Upper lobe of left lung (tissue), 6 donors: ENCODE results near the gene ASTN2. TPM values are rescaled to one million over a fixed set of nuclear protein-coding genes. Genes with fewer than 3 reads are reported as not detected.

Experiments
- ATAC-seq, 2 donors: fragments of 200-7000 bp; cut with Tn5 transposase; one replicate each; pipeline ENCODE4 v1.9.1; 2022; ENCODE audit warnings: mild to moderate bottlenecking in 2 of 2, moderate library complexity in 2 of 2; ENCODE audit not compliant: low FRiP score in 2 of 2
- DNase-seq, 2 donors: peaks; one replicate each; pipeline ENCODE4 v3.0.0-alpha.2; 2019 to 2020
- H3K27ac ChIP-seq, 4 donors: fragments of 200-600 bp; sonication (generic); one replicate each; pipeline ENCODE4 v1.5.1; 2016 to 2019
- H3K27me3 ChIP-seq, 4 donors: fragments of 200-600 bp; sonication (generic); one replicate each; pipeline ENCODE4 v1.5.1; 2017 to 2019
- H3K36me3 ChIP-seq, 4 donors: fragments of 200-600 bp; sonication (generic); one replicate each; pipeline ENCODE4 v1.5.1; 2016 to 2019
- H3K4me1 ChIP-seq, 4 donors: fragments of 200-600 bp; sonication (generic); one replicate each; pipeline ENCODE4 v1.5.1; 2018 to 2019
- H3K4me3 ChIP-seq, 4 donors: fragments of 200-600 bp; sonication (generic); one replicate each; pipeline ENCODE4 v1.5.1; 2017 to 2019; ENCODE audit warnings: mild to moderate bottlenecking in 2 of 4, moderate library complexity in 1 of 4
- H3K9me3 ChIP-seq, 4 donors: fragments of 200-600 bp; sonication (generic); one replicate each; pipeline ENCODE4 v1.5.1; 2018 to 2019
- EP300 ChIP-seq, 4 donors: sonication (generic); formaldehyde crosslinking; IDR thresholded peaks; one replicate each; pipeline ENCODE4 v1.5.1; 2017; ENCODE audit warnings: antibody characterized with exemption in 4 of 4, control low read depth in 2 of 4
- POLR2A ChIP-seq, 4 donors: fragments of 450-650 bp; IDR thresholded peaks; one replicate each; pipeline ENCODE4 v1.5.1; 2016 to 2017; ENCODE audit warnings: antibody characterized with exemption in 4 of 4, mild to moderate bottlenecking in 2 of 4
- POLR2AphosphoS5 ChIP-seq, 2 donors: sonication (generic); formaldehyde crosslinking; IDR thresholded peaks; one replicate each; pipeline ENCODE4 v1.5.1; 2017; ENCODE audit warnings: antibody characterized with exemption in 2 of 2
- WGBS, 2 donors: methylation state at CpG; one replicate each; pipeline ENCODE4 v1.1.5; 2017 to 2018; 5-methylcytosine and 5-hydroxymethylcytosine counted together
- total RNA-seq, 6 donors: library from RNA; depleted of rRNA in 4 of 6; stranded (reverse); fragments of >200 nt in 4 of 6; gene quantifications; one replicate each; pipeline versions ENCODE4 v1.1.0 to v1.2.1, GENCODE V29; 2016 to 2021
- TF ChIP-seq, protein P1 (sequence below), 6 experiments: fragments of 450-650 bp in 4 of 6; fragments of 200-600 bp in 2 of 6; sonication (generic) in 2 of 6; IDR thresholded peaks; one replicate each; pipeline ENCODE4 v1.5.1; 2016 to 2019; ENCODE audit warnings: antibody characterized with exemption in 6 of 6
- donor health status: DM: no; HTN: no; CAD: no; lungs with moderate emphysema.
- donor health status: DM: no; HTN: yes; CAD: no; lungs with severe emphysema.

Gene ASTN2
- total RNA-seq, 6 donors from 2014 or later, result 2.0 to 7.5 (median 3.4) TPM

DNA sequence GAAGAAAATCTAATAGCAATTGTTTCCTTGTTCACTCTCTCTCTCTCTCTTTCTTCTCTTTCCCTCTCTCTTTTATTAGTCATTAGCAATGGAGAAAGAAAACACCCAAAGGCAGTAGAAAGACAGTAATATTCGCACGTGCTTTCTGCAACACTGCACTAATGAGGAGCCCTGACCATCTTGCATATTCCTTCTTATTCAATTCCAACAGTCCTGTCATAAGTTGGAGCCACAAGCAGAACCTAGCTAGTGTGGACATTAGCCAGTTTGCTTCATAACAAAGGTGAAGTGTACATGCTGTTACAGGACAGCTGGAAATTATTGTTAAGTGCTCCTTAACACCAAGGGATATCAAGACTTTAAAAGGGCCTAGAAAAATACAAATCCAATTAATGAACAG is 664.3 kb downstream of the ASTN2 start:
- H3K4me3 ChIP-seq, result no peak overlapping the region
- peaks cover 0 to 1% (median 0%) of the 10 kb centered on the region in 4 donors for H3K9me3 ChIP-seq
- no peaks in the 10 kb centered on the region for H3K4me1 ChIP-seq
- DNase-seq (no peak), ATAC-seq (no peak)
- H3K27me3 ChIP-seq, result no peaks in the 10 kb centered on the region
- WGBS, 2 donors, result 81 to 87% methylated on average over 2 of the region's 2 CpGs
- H3K36me3 ChIP-seq, result no peaks in the 10 kb centered on the region
- H3K27ac ChIP-seq, result no peak overlapping the region
- TF ChIP-seq POLR2A (IDR thresholded peaks at IDR 0.05), result no peak
- no peak for TF ChIP-seq POLR2AphosphoS5 (IDR thresholded peaks at IDR 0.05)
- no peak for TF ChIP-seq EP300 (IDR thresholded peaks at IDR 0.05)
- TF ChIP-seq, protein P1, sequence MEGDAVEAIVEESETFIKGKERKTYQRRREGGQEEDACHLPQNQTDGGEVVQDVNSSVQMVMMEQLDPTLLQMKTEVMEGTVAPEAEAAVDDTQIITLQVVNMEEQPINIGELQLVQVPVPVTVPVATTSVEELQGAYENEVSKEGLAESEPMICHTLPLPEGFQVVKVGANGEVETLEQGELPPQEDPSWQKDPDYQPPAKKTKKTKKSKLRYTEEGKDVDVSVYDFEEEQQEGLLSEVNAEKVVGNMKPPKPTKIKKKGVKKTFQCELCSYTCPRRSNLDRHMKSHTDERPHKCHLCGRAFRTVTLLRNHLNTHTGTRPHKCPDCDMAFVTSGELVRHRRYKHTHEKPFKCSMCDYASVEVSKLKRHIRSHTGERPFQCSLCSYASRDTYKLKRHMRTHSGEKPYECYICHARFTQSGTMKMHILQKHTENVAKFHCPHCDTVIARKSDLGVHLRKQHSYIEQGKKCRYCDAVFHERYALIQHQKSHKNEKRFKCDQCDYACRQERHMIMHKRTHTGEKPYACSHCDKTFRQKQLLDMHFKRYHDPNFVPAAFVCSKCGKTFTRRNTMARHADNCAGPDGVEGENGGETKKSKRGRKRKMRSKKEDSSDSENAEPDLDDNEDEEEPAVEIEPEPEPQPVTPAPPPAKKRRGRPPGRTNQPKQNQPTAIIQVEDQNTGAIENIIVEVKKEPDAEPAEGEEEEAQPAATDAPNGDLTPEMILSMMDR (IDR thresholded peaks at IDR 0.05), result no peak

DNA sequence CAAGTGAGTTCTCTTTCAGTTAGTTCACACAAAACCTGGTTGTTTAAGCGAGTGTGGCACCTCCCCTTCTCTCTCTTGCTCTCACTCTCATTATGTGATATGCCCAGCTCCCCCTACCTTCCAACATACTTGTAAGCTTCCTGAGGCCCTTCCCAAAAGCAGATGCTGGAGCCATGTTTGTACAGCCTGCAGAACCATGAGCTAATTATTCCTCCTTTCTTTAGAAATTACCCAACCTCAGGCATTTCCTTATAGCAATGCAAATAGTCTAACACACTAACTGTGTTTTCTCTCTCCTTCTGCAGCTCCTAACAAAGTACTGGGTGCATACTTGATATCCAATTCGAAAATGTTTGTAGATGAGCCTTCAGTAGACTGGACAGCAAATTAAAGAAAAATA is 665.1 kb downstream of the ASTN2 start:
- 73 to 84% methylated on average over 2 of the region's 2 CpGs for WGBS, 2 donors

DNA sequence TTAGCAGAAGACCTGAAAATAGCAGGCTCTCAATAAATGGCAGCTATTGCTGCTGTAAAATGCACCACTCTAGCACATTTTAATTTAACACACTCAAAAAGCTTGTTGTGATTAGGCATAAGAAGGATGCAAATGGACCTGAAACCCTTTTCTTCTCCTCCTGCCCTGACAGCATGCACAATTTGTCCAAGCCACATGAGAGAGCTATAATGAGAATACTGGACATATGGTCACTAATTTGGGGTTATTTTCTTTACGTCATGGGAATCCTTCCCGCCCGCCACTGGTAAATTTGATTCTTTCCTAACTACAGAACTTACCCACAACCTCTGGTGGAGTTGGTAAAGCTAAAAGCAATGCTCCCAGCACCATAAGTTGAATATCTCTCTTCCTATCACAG is 665.7 kb downstream of the ASTN2 start:
- no peaks in the 10 kb centered on the region for H3K36me3 ChIP-seq
- DNase-seq (no peak), ATAC-seq (no peak)
- TF ChIP-seq POLR2A (IDR thresholded peaks at IDR 0.05), result no peak
- TF ChIP-seq POLR2AphosphoS5 (IDR thresholded peaks at IDR 0.05), result no peak
- no peak overlapping the region for H3K4me3 ChIP-seq
- no peaks in the 10 kb centered on the region for H3K9me3 ChIP-seq
- no peaks in the 10 kb centered on the region for H3K4me1 ChIP-seq
- H3K27me3 ChIP-seq, result no peaks in the 10 kb centered on the region
- WGBS, 2 donors, result 92 to 96% methylated on average over 3 of the region's 3 CpGs
- H3K27ac ChIP-seq, result no peak overlapping the region

More for the DNA sequence above, 665.1 kb downstream of the ASTN2 start:
- no peak for TF ChIP-seq EP300 (IDR thresholded peaks at IDR 0.05)
- no peak for TF ChIP-seq POLR2AphosphoS5 (IDR thresholded peaks at IDR 0.05)
- ATAC-seq (no peak), DNase-seq (no peak)
- no peak overlapping the region for H3K4me3 ChIP-seq
- no peaks in the 10 kb centered on the region for H3K4me1 ChIP-seq
- H3K27me3 ChIP-seq, result no peaks in the 10 kb centered on the region
- no peaks in the 10 kb centered on the region for H3K36me3 ChIP-seq
- no peak overlapping the region for H3K27ac ChIP-seq
- H3K9me3 ChIP-seq, result no peaks in the 10 kb centered on the region

DNA sequence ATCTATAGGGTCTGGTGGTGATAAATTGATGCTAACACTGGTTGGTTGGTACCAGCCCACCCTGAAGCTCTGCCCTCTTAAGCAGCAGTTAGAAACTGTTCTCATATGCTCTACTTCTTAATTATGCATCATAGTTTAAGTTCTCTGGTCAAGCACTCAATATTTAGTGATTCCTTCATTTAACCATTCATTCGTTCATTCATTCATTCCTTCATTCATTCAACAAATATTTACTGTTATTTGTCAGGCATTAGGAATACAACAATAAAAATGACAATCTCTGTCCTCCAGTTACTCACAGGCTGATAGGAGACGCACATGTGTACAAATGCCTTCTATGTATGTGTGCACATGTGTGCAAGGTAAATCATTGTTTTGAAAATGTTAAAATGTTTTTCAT is 673.1 kb downstream of the ASTN2 start:
- ATAC-seq, result no peak
- no peak for DNase-seq
- no peak overlapping the region for H3K27ac ChIP-seq
- TF ChIP-seq POLR2AphosphoS5 (IDR thresholded peaks at IDR 0.05), result no peak
- TF ChIP-seq EP300 (IDR thresholded peaks at IDR 0.05), result no peak
- TF ChIP-seq, protein P1 (IDR thresholded peaks at IDR 0.05), result no peak
- TF ChIP-seq POLR2A (IDR thresholded peaks at IDR 0.05), result no peak
- H3K4me1 ChIP-seq, result peaks cover 0 to 5% (median 0%) of the 10 kb centered on the region in 4 donors
- no peaks in the 10 kb centered on the region for H3K36me3 ChIP-seq
- 80 to 84% methylated on average over 2 of the region's 2 CpGs for WGBS, 2 donors
- H3K4me3 ChIP-seq, result no peak overlapping the region
- no peaks in the 10 kb centered on the region for H3K9me3 ChIP-seq
- no peaks in the 10 kb centered on the region for H3K27me3 ChIP-seq

DNA sequence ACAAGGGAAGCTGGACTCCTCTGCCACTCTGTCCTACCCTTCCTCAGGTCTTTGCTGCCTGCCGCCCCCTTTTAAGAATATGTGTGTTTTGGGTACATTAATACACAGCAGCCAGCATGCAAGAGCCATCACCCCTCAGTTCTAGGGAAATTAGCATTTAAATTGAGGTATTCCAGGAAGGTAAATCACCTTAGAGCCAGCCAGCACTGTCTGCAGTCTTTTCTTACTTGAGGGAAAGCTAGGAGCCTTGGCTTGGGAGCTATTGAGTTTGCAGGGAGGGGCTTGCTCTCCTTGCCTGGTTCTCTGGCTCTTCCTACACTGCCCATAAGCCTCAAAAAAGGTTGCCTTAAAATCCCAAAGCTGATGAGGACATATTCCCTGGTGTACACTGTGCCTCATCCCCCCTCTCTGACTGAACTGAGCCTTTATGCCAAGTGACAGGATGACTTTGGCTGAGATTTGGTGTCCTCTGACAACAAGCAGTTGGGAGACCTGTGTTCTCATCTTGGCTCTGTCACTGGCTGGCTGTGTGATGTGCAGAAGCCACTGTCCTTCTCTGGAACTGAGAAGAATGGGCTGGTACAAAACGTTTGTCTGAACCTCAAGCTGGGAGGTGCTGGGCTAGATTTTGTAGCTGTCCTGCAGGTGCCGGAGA is 673.6 kb downstream of the ASTN2 start:
- H3K27me3 ChIP-seq, result no peaks in the 10 kb centered on the region
- no peak overlapping the region for H3K27ac ChIP-seq
- TF ChIP-seq, protein P1 (IDR thresholded peaks at IDR 0.05), result no peak
- TF ChIP-seq EP300 (IDR thresholded peaks at IDR 0.05) (no peak), POLR2A (IDR thresholded peaks at IDR 0.05) (no peak), POLR2AphosphoS5 (IDR thresholded peaks at IDR 0.05) (no peak)
- WGBS, 2 donors, result 71 to 75% methylated on average over 3 of the region's 3 CpGs
- no peaks in the 10 kb centered on the region for H3K36me3 ChIP-seq
- no peaks in the 10 kb centered on the region for H3K9me3 ChIP-seq
- DNase-seq (no peak), ATAC-seq (no peak)
- H3K4me3 ChIP-seq, result no peak overlapping the region
- peaks cover 0 to 5% (median 0%) of the 10 kb centered on the region in 4 donors for H3K4me1 ChIP-seq

DNA sequence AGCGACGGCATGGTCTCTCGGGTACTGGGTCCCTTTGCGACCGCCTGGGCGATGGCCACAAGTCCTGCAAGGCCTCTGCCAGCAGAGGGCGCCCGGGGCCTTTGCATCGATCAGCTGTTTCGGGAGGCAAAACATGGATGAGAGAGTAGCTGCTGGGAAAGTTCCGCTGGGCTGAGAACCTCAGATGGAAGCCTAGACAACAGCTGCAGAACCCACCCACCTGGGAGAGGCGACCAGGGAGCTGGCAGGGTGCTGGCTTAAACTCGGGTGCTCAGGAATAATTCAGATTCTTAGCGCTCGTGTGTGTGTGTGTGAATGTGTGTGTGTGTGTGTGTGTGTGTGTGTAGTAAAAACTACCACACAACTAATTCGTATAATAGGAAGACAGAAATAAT is 677.7 kb downstream of the ASTN2 start:
- no peaks in the 10 kb centered on the region for H3K27me3 ChIP-seq
- H3K36me3 ChIP-seq, result no peaks in the 10 kb centered on the region
- peaks cover 0 to 5% (median 0%) of the 10 kb centered on the region in 4 donors for H3K4me1 ChIP-seq
- H3K4me3 ChIP-seq, result no peak overlapping the region
- no peaks in the 10 kb centered on the region for H3K9me3 ChIP-seq
- 15 to 19% methylated on average over 15 to 16 of the region's 16 CpGs for WGBS, 2 donors
- no peak overlapping the region for H3K27ac ChIP-seq
- DNase-seq (peak; percentile 70 to 91), ATAC-seq (peak; percentile 63 to 75)
- TF ChIP-seq EP300 (IDR thresholded peaks at IDR 0.05), result no peak
- TF ChIP-seq, protein P1 (IDR thresholded peaks at IDR 0.05), result peak; percentile 63 to 87 (median 80)
